T-helper 2 cell treated with Interferon-gamma antibody and Interleukin-4, amounts not matched to agents 100 ng/mL and 5 ng/mL, for 36 hours (primary cell): ENCODE results near the gene TCTN3. TPM values are rescaled to one million over a fixed set of nuclear protein-coding genes. Genes with fewer than 3 reads are reported as not detected.
"Not testable (repeated sequence)": the region's sequence is repeated elsewhere in the genome, so short reads cannot be mapped to it uniquely, and the experiment has no call there.

Source experiments
- intact Hi-C: fragments of 100-400 bp; cut with micrococcal nuclease; formaldehyde crosslinking; loops from one replicate; pipeline ENCODE4 v1.15.1; 2023
- total RNA-seq: library from RNA; stranded (reverse); gene quantifications from 2 replicates; pipeline ENCODE4 v1.2.3, GENCODE V29; 2022

TCTN3 gene, protein sequence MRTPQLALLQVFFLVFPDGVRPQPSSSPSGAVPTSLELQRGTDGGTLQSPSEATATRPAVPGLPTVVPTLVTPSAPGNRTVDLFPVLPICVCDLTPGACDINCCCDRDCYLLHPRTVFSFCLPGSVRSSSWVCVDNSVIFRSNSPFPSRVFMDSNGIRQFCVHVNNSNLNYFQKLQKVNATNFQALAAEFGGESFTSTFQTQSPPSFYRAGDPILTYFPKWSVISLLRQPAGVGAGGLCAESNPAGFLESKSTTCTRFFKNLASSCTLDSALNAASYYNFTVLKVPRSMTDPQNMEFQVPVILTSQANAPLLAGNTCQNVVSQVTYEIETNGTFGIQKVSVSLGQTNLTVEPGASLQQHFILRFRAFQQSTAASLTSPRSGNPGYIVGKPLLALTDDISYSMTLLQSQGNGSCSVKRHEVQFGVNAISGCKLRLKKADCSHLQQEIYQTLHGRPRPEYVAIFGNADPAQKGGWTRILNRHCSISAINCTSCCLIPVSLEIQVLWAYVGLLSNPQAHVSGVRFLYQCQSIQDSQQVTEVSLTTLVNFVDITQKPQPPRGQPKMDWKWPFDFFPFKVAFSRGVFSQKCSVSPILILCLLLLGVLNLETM
- total RNA-seq = 36.4 and 41.3 TPM in 2 replicates

DNA sequence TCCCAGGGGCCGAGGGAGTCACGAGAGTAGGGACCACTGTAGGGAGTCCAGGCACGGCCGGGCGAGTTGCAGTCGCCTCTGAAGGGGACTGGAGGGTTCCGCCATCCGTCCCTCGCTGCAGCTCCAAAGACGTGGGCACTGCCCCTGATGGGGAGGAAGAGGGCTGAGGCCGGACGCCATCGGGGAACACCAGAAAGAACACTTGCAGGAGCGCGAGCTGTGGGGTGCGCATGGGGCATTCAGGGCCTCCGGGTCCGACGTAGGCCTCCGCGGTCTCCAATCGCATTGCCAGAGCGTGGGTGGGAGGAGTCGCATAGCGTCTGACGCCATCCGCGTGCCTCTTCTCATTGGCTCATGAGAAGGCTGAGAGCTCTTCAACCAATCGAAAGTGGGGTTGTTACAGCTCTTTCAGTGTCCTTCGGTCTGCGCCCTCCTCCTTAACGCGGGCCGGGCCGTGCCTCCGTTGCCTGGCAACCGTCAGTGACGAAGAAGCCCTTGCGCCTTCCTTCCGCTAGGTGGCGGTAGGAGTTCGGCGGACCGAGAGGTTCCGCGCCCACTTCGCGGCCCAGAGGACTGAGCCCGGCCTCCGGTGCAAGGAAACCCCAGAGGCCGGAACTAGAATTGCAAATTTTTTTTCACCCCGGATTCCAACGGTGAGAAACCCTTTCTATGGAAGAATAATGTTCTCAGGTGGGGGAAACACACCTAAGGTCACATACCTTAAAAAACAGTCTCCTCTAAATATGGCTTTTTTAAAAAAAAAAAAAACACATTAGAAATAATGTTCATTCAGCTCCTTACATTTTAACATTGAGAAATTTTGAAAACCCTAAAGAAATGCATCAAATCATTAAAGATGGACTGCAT lies at the start of gene TCTN3:
TCTN3 (minus strand) TSS at position 260 of the 867 bp plus-strand sequence; CDS start at position 232, 28 bp downstream.
- intact Hi-C loops = loop anchor here (1.0 to 10.0 kb wide), 12 partner anchors 38 to 891 kb away; partner anchors contain the start of genes ALDH18A1, CC2D2B, CCNJ and ENTPD1

DNA sequence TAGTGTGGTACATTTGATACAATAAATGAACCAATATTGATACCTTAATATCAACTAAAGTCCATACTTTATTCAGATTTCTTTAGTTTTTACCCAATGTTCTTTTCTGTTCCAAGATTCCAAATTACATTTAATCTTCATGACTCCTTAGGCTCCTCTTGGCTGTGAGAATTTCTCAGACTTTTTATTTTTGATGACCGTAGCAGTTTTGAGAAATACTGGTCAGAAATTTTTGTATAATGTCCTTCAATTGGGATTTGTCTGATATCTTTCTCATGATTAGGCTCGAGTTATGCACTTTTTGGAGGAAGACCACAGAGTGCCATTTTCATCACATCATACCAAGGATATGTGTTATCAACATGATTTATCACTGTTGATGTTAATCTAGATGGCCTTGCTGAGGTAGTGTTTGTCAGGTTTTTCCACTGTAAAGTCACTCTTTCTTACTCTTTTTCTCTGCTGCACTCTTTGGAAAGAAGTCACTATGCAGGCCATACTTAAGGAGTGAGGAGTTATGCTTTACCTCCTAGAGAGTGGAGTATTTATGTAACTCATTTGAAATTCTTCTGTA lies 49.3 kb upstream of the TCTN3 start:
- intact Hi-C loops = no loop called here

DNA sequence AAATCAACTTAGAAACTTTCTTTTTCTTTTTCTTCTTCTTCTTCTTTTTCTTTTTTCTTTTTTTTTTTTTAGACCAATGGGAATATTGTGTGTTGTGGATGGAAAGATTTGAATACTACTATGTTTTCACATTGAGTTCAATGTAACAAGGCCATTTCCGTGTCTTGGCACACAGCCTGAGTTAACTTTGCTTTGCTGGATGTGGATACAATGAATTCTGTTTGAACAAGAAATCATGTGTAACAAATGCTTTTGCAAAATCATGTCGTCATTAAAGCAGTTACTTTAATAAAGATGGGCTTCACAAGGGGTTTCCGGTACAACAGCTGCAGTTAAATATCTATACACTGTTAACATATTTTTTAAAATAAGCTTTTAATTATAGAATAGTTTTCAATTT lies 48.8 kb upstream of the TCTN3 start:
- intact Hi-C loops = no loop called here

DNA sequence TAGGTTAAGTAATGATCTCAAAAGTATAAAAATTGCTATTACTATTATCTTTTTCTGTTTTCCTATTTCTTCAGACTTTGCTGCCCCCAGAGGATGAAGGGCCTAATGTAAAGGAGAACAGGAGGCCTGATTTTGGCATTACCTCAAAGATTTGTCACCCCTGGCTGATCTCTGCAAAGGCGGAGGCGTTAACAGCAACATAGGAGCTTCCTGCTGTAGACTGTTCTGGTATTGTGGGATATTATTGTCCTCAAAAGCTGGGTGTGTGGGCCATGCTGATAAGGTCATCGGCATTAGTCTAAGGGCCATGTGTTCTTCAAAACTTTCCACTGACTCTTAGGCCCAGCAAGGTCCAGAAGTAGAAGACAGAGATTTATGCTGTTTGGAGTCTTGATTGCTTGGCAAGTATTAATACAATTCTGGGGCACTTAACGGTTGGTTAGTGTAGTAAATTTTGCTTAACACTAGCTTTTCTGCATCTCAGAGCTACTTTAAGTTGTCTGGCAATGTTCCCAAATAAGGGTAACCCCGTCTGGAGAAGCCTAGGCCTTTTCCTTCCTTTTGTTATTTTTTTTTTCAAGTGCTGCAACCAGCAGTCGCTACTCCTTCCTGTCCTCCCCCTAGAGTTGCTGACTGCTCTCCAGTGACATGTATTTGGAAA lies 48.2 kb upstream of the TCTN3 start:
- intact Hi-C loops = no loop called here

DNA sequence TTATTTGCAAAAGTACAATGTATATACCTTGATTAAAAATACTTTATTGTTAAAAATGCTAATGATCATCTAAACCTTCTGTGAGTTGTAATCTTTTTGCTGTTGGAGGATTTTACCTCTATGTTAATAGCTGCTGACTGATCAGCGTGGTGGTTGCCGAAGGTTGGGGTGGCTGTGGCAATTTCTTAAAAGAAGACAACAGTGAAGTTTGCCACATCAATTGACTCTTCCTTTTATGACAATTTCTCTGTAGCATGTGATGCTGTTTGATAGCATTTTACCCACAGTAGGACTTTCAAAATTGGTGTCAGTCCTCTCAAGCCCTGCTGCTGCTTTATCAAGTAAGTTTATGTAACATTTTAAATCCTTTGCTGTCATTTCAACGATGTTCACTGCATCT lies 45.3 kb upstream of the TCTN3 start:
- intact Hi-C loops = no loop called here

DNA sequence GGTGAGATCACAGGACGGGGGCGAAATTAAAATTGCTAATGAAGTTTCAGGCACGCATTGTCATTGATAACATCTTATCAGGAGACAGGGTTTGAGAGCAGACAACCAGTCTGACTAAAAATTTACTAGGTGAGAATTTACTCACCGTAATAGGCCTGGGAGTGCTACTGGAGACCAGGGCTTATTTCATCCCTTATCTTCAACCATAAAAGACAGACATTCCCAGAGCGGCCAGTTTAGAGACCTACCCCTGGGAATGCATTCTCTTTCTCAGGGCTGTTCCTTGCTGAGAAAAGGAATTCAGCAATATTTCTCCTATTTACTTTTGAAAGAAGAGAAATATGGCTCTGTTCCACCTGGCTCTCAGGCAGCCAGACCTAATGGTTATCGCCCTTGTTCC lies 39.2 kb upstream of the TCTN3 start:
- intact Hi-C loops = not testable (repeated sequence)

DNA sequence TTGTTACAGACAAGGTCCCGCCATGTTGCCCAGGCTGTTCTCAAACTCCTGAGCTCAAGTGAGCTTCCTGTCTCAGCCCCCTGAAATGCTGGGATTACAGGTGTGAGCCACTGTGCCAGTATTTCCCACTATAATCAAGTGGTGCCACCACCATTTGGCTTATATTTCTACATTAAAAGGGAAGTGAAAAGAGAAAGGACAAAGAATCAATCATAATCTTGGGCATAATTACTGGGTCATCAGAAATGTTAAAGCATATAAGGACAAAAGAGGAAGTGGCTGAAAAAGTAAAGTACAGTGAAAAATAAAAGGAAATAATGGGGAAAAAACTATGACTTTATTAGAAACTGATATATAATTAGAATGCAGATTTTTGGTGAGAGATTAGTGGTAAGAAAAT lies 36.5 kb upstream of the TCTN3 start:
- intact Hi-C loops = no loop called here

DNA sequence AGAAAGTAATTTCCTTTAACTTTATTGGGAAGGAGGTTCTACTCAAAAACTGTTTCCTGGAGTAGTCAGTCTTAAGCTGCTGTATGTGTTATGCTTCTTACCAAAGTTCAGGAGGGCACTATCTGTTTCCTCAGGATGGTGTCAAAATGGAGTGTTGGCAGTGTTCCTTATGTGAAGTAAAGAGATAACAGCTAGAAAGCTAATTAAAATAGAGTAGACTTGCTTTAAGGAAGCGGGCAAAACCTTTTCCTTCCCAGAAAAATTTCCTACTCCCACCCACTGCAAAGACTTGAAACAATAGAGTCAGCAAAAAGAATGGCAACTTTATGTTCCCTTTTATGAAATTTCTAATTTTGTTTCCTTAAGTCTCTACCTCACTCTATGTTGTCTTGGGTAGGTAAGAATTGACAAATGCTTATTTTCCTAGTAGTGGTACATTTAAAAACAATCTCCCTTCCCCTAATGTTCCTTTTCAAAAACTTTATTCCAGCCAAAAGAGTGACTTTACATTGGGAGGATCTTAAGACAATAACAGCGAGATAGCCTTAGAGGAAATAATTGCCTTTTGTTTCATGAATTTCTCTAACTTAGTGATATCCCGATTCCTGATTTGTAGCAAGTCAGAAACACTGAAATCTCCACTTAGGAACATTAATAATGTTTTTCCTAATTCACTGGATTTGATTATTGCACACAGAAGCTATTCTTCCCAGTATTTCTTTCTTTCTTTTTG lies 35.8 kb upstream of the TCTN3 start:
- intact Hi-C loops = no loop called here

DNA sequence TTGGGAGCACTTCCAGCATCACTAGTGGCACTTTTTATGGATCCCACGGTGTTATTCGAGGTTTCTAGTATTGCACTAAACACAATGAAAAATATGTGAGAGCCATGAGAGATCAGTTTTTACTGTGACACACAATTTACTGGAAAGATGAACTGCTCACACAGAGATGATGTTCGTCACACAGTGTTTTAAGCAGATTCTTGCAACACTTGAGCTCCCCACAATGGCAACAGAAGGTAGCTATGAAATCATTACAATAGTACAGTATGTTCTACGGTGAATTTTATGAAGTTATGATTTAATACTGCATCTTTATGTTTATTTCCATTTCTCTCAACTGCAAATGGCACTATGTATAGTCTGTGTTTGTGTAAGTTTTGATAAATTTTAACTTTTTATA lies 34.8 kb upstream of the TCTN3 start:
- intact Hi-C loops = no loop called here

DNA sequence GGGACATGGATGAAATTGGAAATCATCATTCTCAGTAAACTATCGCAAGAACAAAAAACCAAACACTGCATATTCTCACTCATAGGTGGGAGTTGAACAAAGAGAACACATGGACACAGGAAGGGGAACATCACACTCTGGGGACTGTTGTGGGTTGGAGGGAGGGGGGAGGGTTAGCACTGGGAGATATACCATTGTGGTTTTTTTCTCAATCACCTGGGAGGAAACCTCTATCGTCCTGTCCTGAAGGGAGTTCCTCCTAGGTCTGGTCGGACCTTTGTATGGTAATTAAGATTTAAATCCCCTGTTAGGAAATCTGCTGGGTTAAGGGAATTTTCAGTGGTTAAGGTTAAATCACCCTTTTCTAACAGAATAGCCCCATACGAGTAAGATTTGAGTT lies 28.8 kb upstream of the TCTN3 start:
- intact Hi-C loops = not testable (repeated sequence)

DNA sequence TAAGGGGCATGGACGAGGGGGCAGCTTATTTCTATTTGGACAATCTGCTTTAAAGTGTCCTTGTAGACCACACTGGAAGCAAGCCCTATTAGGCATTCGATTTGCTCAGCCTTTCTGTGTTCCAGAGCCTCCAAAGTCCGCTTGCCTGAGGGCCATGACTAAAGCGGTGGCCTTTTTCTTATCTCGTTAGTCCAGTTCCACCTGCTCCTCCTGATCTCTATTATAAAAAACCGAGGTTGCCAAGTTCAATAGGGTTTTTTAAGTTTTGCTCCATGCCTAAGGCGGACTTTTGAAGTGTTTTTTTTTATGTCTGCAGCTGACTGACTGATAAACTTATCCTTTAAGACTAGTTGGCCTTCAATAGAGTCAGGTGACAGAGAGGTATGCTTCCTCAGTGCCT lies 27.0 kb upstream of the TCTN3 start:
- intact Hi-C loops = not testable (repeated sequence)

DNA sequence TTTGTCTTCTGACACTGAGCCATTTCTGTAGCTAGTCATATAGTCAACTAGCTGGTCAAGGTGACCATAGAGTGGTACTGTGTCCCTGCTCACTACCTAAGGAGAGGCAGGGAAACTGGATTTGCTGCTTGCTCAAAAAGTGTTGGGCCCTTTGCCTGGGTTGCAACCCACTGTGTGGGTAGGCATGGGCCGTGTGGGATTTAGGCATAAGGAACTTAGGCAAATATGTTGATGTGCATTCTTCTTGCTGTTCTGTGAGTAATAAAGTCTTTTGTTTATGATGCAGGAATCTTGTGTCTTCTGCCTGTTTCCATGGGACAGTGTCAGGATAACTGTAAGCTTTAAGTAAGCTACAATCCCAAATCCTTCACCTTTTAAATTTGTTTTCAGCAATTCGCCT lies 23.1 kb upstream of the TCTN3 start:
- intact Hi-C loops = no loop called here

DNA sequence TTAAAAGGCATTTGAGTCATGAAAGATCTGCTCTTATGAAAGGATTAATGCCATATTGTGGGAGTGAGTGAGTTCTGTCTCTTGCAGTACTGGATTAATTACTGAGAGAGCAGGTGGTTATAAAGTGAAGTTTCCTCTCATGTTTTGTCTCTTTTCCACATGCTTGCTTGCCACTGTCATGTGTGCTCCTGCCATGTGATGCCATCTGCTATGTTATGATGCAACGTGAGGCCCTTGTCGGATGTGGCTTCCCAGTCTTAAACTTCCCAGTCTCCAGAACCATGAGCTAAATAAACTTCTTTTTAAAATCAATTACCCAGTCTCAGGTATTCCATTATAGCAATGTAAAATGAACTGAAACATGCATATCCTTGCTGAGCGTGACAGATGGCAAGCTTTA lies 22.7 kb upstream of the TCTN3 start:
- intact Hi-C loops = no loop called here

DNA sequence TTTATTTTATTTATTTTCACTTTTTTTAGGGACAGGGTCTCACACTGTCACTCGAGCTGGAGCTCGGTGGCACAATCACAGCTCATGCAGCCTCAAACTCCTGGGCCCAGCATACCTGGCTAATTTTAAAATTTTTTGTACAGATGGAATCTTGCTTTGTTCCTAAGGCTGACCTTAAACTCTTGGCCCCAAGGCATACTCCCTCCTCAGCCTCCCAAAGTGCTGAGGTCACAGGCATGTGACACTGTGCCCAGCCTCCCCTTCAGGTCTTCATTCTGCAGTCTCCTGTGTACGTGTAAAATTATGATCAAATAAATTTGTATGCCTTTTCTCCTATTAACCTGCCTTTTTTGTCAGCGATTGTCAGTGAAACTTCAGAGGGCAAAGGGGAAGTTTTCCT lies 17.8 kb upstream of the TCTN3 start:
- intact Hi-C loops = no loop called here

DNA sequence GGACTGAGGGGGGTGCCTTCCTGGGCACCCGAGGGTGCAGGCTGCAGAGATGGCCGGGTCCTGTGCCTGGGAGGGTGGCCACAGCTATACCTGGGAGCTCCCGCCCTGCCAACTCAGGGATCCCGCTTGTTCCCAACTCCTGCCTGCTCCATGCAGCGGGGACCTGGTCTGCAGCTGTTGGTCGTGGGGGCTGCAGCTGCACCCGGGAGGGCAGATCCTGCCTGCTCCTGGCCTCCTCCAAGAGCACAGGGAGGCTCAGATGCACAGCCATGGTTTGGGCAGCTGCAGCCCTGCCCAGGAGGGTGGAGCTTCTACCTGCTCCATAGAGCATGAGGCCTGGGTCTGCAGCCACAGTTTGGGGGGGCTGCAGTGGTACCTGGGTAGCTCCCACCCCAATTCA lies 13.3 kb upstream of the TCTN3 start:
- intact Hi-C loops = no loop called here

DNA sequence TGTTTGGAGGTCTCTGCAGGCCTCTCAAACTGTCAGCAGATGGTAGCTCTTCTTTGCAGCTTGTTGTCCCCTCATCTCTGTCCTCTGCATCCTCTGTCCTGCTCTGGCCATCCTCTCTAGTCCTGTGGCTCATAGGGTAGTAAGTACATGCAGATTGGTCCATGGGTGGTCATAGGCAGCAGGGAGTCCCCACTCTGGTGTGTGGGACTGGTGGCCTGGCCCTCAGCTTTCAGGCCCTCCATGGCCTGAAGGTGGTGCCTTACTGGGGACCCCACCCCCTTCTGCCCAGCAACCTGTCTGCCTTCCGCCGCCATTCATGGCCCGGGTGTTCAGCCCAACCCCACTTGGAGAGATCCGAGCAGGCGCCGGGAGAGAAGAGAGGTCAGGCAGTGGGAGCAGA lies 12.8 kb upstream of the TCTN3 start:
- intact Hi-C loops = no loop called here

DNA sequence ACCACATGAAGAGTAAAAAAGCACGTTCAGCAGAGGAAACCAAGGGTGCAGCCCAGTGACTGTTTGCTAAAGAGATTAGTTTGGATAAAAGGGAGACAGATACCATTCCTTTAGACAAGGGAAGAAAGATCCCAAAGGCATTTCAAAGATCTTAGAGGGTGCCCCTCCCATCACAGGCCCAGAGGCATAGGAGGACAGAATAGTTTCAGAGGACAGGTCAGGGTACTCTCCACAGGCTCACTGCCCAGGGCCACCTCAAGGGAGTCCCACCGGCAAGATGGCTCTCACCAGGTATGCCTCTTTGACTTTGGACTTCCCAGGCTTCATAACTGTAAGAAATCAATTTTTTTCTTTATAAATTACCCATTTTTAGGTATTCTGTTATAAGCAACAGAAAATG lies 4.7 kb upstream of the TCTN3 start:
- intact Hi-C loops = loop anchor here (10.0 kb wide), 1 partner anchor 886 kb away; the partner anchor contains the start of gene TM9SF3

DNA sequence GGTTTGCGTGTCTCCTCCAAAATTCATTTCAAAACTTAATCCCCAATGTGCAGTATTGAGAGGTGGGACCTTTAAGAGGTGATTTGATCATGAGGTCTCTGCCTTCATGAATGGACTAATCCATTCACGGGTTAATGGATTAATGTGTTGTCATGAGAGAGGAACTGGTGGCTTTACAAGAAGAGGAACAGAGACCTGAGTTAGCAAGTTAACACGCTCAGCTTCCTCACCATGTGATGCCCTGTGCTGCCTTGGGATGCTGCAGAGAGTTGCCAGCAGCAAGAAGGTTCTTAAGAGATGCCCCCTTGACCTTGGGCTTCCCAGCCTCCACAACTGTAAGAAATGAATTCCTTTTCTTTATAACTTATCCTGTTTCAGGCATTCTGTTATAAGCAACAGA lies 3.7 kb upstream of the TCTN3 start:
- intact Hi-C loops = loop anchor here (10.0 kb wide), 1 partner anchor 887 kb away; the partner anchor contains the start of gene TM9SF3

DNA sequence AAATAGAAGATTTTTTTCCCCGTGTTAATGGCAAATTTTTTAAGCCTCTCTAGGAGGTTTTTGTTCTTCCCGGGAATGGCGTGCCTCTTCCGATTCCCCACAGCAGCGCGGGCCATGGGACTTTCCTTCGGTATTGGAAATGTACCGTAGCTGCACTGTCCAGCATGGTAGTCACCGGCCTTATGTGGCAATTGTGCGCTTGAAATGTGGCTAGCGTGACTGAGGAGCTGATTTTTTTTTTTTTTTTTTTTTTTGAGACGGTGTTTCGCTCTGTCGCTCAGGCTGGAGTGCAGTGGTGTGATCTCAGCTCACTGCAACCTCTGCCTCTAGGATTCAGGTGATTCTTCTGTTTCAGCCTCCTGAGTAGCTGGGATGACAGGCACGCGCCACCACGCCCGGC lies 938 bp upstream of the TCTN3 start:
- intact Hi-C loops = loop anchor here (1.0 to 10.0 kb wide), 11 partner anchors 63 to 890 kb away; partner anchors contain the start of genes CC2D2B, CCNJ, ENTPD1 and SORBS1

DNA sequence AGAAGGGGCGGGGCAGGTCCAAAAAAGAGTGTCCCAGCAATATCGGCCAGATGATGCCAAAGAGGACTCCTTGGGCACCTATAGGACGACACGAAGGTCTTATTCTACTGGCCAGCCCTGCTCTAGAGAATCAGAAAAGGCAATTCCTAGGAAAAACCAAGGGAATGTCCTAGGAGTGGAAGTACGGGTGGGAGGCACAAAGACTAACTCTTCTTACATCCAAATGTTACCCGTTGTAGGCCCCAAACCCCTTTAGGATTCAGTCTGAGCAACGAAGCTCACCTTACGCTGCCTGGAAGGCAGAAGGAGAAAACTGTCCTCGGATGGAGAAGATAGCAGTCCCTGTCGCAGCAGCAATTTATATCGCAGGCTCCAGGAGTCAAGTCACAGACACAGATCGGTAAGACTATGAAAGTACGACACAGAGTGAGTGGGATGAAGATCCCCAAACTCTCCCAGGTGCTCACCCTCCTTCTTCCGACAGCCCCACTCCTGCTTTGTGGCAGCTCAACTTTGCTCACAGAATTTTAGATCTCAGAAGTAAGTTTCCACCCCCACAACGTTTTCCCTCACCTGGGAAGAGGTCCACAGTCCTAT lies 558 bp downstream of the TCTN3 start:
- intact Hi-C loops = loop anchor here (1.0 to 10.0 kb wide), 3 partner anchors 37 to 892 kb away; partner anchors contain the start of genes ALDH18A1, ENTPD1 and TM9SF3
